NCI-H2196 treated with DMSO at 0.1 percent for 48 hours (cell line): ENCODE results near the gene CFAP46.
"Not testable (repeated sequence)": the region's sequence is repeated elsewhere in the genome, so short reads cannot be mapped to it uniquely, and the experiment has no call there.

Experiments
- DNase-seq: peaks from one replicate; lab custom pipeline; 2025; ENCODE audit not compliant: unreplicated experiment; lab: John Stamatoyannopoulos, UW

Gene CFAP46

DNA sequence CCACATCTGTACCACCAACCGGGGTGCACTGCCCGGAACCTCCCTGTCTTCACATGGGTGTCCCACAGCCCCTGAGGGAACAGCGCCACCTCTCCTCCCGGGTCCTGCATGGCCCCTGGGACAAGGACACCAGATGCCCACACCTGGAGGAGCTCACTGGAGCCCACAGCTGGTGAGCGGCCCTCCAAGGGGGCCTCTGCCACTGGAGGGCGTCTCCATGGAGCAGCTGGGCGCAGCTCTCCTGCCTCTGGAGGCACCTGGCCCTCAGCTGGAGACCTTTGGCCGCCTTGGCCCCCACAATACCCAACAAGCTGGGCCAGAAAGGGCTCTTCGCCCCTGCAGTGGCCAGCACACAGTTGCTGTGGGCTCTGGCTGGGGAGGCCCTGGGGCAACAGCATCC, 149.2 kb downstream of the CFAP46 start:
- no peak for DNase-seq

DNA sequence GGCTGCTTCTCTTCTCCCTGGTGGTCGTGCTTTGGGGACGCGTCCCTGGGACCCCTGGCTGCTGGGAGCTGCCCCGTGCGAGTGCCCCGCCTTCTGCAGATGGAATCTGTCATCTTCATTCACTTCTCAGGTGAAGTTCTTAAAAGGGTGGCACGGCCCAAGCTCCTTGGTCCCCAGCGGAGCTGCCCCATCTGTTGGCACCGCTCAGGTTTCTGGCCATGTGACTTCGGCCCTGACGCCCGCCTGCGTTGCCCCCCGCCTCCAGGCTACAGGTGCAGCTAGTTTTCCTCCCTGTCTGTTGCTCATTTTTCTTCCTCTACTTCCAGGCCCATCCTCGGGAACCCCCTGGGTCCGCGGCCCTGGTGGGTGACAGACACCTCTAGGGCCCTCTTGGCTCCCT, 149.6 kb downstream of the CFAP46 start:
- DNase-seq, result no peak

DNA sequence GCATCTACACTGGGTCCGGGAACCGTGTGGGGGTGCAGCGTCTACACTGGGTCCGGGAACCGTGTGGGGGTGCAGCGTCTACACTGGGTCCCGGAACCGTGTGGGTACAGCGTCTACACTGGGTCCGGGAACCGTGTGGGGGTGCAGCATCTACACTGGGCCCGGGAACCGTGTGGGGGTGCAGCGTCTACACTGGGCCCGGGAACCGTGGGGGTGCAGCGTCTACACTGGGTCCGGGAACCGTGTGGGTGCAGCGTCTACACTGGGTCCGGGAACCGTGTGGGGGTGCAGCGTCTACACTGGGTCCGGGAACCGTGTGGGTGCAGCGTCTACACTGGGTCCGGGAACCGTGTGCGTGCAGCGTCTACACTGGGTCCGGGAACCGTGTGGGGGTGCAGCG, 150.3 kb downstream of the CFAP46 start:
- DNase-seq, result not testable (repeated sequence)

DNA sequence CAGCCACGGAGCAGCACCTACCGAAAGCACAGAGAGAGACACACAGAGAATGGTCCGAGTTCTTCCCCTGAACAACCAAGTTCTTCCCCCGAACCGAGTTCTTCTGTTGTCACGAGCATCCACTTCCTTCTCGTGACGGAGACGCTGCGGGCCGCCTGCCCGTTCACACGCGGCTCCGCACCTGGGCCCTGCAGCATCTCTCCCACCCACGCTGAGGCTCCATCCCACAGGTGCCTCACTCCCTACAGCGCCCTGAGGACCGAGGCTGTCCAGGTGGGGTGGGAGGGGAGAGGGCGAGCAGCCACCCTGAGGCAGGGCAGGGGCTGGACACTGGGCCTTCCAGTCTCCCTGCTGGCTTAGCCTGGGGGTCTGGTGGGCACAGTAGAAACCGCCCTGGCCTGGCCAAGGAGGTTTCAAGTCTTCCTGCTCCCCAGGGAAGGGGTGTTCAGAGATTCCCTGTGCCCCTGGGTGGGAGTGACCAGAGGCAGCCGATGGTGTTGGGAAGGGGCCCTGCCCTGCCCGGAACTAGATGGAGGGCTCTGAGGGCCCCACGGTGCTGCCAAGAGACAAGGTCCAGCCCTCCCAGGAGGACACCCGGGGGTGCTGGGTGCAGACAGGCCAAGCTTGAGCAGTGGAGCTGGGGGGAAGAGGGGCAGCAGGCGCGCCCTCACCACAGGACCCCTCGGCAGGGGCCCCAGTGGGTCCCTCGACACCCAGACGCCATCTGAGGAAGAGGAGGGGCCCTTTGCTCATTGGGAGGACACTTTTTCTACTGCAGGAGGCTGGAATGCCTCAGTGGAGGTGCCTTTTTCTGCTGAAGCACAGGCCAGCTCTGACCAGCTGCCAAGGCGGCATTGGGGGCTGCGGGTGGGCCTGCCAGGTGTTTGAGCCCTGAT, 151.2 kb downstream of the CFAP46 start:
- no peak for DNase-seq

DNA sequence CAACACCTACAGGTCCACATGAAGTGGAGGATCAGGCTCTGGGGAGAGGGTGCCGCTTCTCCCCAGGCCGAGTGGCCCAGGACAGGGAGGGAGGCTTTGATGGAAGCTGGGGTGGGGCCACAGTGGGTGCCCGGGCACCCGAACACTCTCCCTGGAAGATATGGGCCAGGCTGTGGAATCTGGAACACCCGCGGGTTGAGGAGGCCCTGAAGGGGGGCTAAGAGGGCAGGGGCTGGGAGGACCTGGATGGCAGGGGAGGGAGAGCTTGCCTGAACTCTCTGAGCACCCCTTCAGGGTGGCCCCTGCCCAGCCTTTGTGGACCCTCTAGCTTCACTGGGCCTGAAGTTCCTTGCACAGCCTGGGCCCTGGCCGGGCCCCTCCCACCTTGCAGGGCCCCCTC, 151.9 kb downstream of the CFAP46 start:
- no peak for DNase-seq

DNA sequence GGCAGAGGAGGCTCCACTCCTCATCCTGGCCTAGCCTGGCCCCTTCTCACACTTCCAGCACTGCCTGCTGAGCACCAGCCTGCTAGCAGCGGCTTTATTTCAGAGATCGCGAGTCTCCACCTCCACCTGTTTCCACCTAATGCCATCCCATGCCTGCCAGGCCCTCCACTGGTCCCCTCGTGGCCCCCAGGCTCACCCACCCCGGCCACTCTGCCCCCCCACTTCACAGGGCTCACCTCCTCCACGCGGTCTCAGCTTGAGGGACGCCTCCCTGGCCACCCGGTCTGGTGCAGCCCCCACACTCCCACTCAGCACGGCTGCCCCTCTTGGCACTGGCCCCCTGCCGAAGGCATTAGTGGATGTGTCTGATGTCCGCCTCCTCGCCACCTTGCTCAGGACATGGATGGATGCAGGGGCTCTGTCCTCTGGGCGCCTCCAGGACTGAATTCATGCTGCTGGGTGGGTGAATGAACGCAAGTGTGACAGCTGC, 152.7 kb downstream of the CFAP46 start:
- DNase-seq, result no peak

DNA sequence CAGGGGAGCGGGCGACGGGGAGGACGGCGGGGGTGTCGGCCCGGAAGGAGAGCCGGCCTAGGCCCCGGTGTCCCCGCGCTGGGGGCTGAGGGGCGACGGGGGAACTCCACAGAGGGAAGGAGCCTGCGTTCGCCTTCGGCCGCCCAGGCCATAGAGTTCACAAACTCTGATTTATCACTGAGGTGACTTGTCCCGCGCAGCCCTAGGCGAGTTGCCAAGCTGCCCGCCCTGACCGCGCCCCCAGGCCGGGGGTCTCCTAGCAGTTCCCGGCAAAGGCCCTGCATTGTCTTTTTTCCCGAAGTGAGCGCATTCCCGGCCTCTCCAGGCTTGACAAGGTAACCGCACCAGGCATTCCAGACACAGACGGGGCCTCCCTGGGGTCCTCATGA, 153.5 kb downstream of the CFAP46 start:
- DNase-seq, result no peak

DNA sequence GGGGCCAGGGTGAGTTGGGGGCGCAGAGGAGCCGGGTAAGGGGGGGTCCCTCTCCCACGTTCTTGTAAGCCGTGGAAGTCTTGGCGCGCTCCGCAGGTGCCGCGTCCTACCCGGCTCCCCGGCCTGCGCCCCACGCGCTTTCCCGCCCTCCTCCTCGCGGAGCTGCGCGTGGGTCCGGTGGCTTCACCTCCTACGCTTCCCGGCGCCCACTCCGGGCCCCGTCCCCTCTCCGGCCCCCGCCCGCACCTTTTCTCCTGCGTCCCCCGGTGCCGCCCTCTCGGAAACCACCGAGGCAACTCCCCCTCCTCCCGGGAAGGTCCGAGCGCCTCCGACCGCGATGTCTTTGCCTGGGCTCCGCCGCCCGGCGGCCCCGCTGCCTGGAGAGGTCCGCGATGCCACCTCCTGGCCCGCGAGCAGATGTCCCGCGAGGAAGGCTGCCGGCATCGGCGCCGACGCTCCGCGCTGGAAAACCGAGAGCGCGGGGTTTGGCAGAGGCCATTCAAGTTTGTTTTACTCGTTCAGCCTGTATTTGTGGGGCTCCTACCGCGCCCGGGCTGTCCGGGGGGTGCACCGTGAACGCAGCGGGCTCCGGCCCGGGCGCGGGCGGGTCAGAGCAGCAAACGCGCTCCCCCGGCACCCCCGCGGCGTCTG, 154.1 kb downstream of the CFAP46 start:
- DNase-seq, result no peak

DNA sequence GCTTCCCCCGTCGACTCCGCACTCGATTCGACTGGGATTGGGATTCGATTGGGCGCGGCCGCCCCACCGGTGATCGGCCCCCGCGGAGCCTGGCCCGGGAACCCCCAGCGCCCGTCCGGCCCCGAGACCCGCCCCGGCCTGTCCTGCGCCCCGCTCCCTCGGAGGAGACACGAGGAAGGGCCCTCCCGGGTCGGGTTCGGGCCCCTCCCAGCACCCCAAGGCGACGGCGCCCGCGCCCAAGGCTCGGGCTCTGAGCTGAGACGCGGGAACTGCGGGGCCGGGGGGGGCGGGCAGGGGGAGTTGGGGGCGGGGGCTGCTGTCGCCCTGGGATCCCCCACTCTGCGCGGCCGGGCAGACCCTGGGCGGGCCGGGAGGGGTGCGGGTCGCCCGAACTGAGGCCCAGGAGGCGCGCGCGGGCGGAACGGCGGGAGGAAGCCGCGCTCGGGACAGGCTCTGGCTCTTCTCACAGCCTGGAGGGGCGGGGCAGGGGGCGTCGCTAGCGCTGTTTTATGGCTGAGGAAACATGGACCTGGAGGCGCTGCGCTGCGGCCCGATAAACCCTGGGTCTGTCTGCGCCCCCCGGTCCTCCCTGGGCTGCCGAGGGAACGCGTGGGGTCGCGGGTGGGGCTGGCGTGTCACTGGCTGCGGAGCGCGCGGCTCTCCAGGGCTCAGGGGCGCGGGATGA, 154.7 kb downstream of the CFAP46 start:
- no peak for DNase-seq

DNA sequence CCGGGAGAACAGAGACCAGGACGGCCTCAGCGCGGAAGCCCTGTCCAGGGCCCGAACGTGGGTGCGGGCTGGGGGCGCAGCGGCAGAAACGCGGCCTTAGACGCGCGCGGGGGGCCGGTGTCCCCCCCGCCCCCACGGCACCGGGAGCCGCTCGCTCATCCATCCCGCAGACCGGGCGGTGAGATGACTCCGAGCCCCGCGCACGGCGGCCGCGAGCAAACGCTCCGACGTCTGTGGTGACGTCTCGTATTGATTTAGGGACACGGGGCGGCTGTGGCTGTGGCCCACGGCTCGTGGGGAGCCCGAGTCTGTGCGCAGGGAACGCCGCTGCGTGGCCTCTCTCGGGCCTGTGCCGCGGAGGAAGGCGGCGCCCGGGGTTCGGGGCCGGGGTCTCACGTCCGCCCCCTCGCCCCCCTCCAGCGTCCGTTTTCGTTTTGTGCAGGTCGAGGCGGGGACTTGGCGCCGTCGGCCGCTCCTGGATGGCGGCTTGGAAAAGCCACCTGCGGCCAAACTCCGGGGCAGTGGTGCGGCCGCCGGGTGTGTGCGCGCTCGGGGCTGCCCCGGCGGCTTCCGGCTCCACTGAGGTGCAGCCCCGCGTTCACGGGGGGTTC, 155.4 kb downstream of the CFAP46 start:
- no peak for DNase-seq

DNA sequence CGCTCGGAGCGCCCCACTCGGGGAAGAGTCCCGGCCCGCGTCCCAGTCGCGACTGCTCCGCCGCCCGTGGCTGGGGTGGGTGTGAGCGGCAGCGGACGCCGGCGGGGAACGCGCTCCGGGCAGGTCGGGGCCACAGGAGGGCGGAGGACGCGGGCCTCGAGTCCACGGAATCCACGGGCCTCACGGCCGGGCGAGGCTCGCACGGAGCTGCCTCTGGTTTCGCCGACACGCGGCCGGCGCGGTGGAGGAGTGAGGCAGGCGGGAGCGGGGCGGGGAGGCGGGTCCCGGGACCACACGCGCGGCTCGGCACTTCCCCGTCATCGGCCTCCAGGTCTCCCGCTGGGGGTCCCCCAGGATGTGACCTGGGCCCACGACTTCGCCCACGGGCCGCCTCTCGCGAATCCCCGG, 155.9 kb downstream of the CFAP46 start:
- DNase-seq, result no peak

DNA sequence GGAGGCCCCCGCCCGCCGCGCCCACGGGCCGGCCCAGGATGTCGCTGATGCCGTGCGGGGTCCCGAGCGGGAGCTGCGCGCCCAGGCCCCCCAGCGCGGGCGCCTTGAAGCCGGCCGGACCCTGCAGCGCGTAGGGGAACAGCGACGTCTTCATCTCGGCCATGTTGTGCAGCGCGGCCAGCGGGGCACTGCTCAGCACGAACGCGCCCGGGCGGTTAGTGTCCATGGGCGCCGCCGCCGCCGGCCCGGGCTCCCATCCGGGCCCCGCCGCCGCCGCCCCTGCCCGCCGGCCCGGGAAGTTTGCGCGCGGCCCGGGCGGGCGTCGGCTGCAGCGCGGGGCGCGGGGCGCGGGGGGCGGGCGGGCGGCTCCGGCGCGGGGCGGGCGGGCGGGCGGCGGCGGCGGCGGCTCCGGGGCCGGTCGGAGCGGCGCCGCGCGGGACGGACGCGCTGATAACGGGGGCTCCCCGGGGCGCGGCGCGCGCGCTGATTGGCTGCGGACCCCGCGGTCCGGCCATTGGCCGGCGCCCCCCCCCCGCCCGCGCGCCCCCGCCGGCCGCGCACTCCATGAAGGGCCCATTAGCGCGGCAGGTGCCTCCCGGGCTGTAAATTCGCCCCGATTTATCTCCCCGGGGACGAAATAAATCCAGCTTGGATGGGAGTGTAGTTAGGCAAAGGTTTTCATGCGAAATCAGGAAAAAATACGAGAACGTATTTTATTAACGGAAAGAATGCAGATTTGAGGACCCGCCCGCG, 156.5 kb downstream of the CFAP46 start, which contains the start of gene NKX6-2:
NKX6-2 (minus strand) TSS at position 425 of the 753 bp plus-strand sequence; CDS start at position 226, 199 bp downstream.
- no peak for DNase-seq

DNA sequence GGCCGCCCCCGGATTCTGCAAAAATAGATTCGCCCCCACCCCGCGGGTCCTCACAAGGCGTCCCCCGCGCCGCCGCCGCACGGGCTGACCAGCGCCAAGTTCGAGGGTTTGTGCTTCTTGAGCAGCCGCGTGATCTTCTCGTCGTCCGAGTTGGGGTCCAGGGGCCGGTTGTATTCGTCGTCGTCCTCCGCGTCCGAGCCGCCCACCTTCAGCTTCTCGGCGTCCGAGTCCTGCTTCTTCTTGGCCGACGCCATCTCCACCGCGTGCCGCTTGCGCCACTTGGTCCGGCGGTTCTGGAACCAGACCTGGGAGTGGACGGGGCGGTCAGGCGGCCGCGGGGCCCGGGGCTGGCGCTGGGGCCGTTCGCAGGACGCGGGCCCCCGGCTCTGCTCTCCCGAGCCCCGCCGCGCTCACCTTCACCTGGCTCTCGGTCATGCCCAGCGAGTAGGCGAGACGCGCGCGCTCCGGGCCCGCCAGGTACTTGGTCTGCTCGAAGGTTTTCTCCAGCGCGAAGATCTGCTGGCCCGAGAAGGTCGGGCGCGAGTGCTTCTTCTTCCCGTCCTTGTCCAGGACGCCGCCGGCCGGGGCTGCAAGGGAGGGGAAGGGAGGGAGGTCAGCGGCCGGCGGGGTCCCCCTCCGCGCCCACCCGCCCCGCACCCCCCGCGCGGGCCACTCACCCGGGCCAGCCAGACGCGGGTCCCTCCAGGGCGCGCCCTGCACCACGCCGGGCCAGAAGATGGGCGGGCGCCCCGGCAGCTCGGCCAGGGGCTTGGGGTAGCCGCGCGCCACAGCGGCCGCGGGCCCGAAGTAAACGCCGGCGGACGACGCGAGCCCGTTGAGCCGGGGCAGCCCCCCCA, 157.3 kb downstream of the CFAP46 start:
- no peak for DNase-seq

DNA sequence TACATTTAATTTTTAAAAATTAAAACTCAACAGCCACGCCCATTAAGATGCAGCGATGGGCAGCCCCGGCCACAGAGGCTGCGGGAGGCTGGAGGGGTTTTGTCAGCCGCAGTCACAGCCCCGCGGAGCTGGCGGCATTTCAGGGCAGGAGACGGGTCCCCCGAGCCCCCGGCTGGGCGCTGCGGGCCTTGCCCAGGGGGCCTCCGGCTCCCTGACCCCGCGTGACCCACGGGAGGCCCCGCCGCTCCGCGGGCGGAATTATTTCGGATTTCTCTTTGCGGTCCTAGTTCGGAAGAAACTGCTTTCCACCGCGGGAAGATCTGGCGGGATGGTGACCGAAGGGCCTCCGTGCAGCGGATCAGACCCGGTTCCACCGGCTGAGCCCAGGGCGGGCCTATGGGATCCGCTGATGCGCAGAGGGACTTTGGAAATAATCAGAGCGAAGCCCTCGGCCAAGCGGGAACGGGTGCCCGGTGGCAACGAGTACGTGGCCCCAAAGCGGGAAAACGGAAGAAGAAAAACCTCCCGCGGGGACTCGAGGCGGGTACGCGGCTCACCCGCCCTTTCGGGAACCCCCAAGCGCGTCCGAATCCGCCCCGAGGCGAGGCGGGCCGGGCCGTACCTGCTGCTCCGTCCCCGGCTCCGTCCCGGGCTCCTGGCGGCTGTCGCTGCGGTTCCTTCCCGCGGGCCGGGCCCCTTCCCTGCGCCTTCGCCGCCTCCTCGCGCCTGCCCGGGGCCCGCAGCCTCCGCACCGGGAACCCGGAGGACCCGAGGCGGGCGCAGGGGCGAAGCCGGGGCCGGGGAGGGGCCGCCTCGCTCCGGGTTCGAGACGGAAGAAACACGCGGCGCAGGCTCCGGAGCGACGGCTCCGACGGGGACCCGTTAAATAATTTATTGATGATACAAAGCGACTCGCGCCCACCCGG, 158.2 kb downstream of the CFAP46 start:
- no peak for DNase-seq

DNA sequence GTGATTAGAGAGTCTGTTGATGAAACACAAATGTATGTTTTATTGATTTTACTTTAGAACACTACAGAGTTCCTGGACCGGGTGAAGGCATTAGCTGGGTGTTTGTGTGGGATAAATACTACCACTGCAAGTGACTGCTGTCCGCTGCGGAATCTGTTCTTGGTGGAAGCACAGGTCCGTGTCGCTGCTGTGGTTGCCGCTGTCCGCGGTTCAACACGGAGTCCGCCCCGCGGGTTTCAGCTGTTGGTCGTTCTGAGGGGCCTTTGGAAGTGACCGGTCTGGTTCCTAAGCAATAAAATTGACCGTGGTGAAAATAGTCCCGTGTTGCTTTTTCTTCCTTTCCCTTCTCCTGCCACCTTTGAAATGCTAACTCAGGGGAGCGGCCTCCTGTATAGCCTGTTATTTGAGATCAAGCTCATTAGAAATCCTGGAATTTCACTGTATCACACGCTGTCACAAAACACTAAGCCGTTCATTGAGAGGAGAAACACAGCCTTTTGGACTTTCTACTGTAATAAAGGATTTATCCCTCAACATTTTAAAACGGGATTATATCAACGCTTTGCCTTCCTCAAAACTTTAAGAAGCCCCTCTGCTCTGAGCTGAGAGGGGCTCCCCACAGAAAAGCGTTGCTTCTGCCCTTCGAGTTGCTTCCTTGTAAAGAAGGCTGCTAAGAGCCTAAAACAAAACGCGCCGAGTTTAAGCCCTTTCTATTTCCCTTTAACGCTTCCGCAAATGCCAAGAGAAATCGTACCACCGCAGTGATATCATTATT, 159.0 kb downstream of the CFAP46 start:
- DNase-seq, result no peak

DNA sequence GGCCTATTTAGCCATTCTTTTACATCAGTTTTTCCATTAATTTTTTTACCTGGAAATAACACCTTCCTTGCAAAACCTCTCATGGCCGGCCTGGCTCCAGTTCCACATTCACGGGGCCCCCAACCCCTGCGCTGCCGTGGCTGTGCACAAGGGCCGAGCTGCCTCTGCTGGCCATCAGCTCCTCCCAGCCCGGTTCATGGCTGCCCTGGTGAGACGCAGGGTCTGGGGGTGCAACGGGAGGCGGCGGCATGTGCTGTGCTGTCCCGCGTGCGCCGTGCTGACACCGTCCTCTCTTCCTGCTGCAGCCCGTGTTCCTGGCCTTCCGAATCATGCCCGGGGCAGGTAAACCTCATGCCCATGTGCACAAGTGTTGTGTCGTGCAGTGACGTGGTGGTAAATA, 160.8 kb downstream of the CFAP46 start:
- no peak for DNase-seq

DNA sequence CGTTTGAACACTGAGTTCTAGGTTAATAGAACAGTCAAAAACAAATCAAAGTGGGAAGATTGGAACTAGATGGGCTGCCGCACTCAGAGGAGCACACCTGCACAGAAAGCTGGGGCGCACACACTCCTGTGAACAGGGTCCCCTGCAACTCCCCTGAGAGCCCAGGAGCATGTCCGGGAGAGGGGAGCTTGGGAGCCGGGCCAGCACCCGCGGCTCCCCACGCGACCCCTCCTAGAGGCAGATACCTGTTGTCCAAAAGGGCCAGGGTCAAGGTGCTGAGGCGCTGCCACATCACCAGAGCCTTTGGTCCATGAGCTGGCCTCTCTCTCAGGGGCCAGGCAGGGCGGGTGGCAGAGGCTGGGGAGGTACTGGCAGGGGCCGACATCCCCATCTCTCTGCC, 162.0 kb downstream of the CFAP46 start:
- DNase-seq, result no peak
